ENCODE measurements around the gene GCK.

Gene GCK

DNA sequence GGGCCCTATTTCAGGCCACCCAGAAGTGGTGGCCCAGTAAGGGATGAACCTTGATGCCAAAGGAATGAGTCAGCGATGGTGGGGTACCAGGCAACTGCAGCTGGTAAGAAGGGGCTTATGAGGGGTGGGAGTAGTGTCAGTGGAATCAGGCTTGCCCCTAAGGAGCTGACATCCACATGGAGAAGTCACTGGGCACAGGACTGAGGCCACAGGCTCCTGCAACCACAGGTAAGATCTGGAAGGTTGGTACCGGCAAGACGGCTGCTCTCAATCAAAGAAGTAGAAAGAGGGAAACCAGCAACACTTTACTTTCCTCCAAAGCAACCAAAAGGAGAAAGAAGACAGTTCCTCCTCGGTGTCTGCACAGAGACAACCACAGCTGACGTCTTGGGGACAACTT is 2.5 kb downstream of the GCK start:
- TF ChIP-seq ZFX (IDR thresholded peaks at IDR 0.05; ENCODE audit: borderline replicate concordance) (no peak), CTCF (IDR thresholded peaks at IDR 0.05) (no peak)
- no peak overlapping the region for H3K27ac ChIP-seq

- H3K27ac ChIP-seq: no peak overlapping the region
- TF ChIP-seq ZFX (IDR thresholded peaks at IDR 0.05; ENCODE audit: borderline replicate concordance) (no peak), CTCF (IDR thresholded peaks at IDR 0.05) (no peak)
These were observed 3.5 kb downstream of the GCK start for GRCh38 chr7:44185729-44186128.

DNA sequence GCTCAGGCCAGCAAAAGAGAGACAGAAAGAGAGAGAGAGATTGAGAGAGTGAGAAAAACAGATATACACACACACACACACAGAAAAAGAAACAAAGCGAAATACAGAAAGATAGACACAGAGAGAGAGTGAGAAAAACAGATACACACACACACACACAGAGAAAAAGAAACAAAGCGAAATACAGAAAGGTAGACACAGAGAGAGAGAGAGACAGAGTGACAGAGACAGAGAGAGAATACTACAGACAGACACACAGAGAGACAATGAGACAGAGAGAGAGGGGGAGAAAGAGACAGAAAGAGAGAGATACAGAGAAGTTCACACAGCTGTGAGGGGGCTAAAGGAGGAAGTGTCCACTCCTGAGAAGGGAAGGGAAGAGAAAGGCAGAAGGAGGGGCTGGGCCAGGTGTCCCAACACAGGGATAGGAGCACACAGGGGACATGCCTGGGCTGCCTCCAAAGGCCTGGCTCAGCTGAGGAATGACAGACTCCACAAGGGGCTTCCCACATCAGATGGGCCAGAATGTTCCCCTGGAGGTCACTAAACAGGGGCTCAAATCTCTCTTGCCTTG is 4.3 kb downstream of the GCK start:
- TF ChIP-seq ZFX (IDR thresholded peaks at IDR 0.05; ENCODE audit: borderline replicate concordance): no peak
- no peak for TF ChIP-seq CTCF (IDR thresholded peaks at IDR 0.05)
- H3K27ac ChIP-seq: no peak overlapping the region

GRCh38 chr7:44184206-44184872 is 4.9 kb downstream of the GCK start:
- TF ChIP-seq CTCF (IDR thresholded peaks at IDR 0.05): no peak
- no peak for TF ChIP-seq ZFX (IDR thresholded peaks at IDR 0.05; ENCODE audit: borderline replicate concordance)
- no peak overlapping the region for H3K27ac ChIP-seq

- H3K27ac ChIP-seq: no peak overlapping the region
- TF ChIP-seq CTCF (IDR thresholded peaks at IDR 0.05) (no peak), ZFX (IDR thresholded peaks at IDR 0.05; ENCODE audit: borderline replicate concordance) (no peak)
These were observed 5.9 kb downstream of the GCK start for GRCh38 chr7:44183386-44183785.

GRCh38 chr7:44182827-44183226 is 6.4 kb downstream of the GCK start:
- no peak overlapping the region for H3K27ac ChIP-seq
- no peak for TF ChIP-seq ZFX (IDR thresholded peaks at IDR 0.05; ENCODE audit: borderline replicate concordance)
- no peak for TF ChIP-seq CTCF (IDR thresholded peaks at IDR 0.05)

DNA sequence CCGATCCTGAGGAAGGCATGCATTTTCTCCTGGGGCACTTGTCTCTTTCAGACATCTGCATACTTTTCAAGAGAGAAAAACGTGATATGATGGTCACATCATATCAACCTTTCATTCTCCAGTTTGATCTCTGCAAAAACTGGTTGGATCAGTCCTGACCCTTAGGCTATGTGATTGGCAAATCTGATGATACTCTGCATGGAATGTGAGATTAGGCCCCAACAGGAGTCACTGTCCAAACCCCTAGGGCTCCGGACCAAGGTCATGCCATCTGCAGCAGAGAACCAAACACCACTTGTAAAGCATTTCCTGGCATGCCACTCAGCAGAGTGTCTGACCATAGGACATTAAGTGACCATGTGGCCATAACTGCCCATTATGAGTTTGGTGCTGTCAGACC is 8.6 kb downstream of the GCK start:
- TF ChIP-seq CTCF (IDR thresholded peaks at IDR 0.05) (no peak), ZFX (IDR thresholded peaks at IDR 0.05; ENCODE audit: borderline replicate concordance) (no peak)
- H3K27ac ChIP-seq: no peak overlapping the region

Data from 22Rv1 (cell line).